GM18502 (cell line): ENCODE data around the gene TANGO6.
"Not testable (repeated sequence)": the region's sequence is repeated elsewhere in the genome, so short reads cannot be mapped to it uniquely, and the experiment has no call there.

Experiments used
- ATAC-seq: cut with Tn5 transposase; IDR thresholded peaks from one replicate; pipeline ENCODE4 v1.9.1; 2021; ENCODE audit warnings: mild to moderate bottlenecking; ENCODE audit not compliant: unreplicated experiment, poor library complexity

Gene TANGO6

DNA sequence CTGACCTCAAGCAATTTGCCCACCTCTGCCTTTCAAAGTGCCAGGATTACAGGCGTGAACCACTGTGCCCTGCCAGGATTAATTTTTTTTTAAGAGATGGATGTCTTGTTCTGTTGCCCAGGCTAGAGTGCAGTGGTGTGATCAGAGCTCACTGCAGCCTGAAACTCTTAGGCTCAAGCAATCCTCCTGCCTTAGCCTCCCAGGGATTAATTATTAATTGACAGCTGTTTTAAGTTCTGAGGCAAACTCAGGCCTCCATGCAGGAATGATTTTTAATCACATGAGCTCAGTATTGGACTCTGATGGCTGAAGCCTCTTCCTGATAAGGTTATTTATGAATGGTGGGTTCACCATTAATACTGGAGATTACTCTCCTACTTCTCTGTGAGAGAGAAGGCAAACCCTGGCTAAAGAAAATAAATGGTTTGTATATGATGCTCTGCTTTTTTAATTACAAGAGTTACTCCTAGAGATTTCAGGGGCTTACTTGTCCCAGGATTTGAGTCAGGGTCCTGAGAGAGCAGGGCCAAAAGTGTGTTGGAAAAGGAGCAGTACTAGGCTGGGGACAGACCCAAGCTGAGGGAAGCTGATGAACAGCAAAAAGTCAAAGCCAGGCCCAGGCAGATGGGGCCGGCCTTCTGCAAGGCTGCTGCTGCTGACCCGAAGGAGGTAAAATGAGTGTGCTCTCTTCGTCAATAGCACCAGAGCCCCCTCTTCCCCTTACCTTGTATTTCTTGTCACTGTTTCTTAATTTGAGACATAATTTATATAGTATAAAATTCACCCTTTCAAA is 205.2 kb downstream of the TANGO6 start:
- no peak for ATAC-seq

DNA sequence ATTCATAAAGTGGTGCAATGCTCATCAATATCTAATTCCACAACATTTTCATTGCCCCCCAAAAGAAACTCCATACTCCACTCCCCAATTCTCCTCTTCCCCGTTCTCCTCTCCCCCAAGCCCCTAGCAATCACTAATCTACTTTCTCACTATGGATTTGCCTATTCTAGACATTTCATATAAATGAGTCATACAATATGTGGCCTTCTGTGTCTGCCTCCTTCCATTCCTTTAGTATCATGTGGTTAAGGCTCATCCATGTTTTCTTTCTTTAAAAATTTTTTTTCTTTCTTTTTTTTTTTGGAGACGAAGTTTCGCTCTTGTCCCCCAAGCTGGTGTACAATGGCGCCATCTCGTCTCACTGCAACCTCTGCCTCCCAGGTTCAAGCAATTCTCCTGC is 205.8 kb downstream of the TANGO6 start:
- no peak for ATAC-seq

DNA sequence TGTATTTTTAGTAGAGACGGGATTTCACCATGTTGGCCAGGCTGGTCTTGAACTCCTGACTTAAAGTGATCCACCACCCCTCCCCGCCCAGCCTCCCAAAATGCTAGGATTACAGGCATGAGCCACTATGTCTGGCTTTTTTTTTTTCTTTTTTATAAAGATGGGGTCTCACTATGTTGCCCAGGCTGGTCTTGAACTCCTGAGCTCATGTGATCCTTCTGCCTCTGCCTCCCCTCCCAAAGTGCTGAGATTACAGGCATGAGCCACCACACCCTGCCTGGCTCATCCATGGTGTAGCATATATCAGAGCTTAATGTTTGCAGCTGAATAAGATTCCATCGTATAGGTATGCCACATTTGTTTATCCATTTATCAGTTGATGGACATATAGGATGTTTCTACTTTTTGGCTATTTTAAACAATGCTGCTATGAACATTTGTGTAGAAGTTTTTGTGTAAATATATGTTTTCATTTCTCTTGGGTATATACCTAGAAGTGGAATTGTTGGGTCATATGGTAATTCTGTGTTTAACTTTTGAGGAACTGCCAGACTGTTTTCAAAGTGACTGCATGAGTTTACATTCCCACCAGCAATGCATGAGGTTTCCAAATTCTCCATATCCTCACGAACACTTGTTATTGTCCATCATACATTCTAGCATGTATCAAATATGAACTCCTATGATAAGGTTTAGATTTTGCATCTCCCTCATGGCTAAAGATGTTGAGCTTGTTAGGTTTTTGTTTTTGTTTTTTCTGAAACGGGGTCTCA is 206.5 kb downstream of the TANGO6 start:
- ATAC-seq = no peak

DNA sequence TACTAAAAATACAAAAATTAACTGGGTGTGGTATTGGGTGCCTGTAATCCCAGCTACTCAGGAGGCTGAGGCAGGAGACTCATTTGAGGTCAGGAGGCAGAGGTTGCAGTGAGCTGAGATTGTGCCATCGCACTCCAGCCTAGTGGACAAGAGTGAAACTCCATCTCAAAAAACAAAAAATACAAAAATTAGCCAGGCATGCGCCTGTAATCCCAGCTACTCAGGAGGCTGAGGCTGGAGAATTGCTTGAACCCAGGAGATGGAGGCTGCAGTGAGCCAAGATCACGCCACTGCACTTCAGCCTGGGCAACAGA is 208.1 kb downstream of the TANGO6 start:
- not testable (repeated sequence) for ATAC-seq

DNA sequence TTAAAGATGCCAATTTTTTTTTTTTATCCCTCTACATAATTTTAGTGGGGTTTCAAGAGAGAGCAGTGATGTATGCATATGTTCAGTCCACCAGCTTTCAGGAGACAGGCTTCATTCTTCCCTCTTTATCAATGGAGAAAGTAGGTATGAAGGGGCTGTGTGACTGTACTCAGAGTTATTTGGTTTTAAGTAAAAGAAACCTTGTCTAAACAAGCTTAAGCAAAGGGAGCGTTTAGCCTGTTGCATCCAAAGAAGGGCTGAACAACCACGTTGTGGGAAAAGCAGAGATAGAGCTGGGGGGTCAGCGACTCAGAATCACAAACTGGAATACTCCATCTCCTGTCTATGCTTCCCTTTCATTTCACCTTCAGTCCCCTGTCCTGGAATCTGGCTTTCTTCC is 211.7 kb downstream of the TANGO6 start:
- ATAC-seq = no peak

DNA sequence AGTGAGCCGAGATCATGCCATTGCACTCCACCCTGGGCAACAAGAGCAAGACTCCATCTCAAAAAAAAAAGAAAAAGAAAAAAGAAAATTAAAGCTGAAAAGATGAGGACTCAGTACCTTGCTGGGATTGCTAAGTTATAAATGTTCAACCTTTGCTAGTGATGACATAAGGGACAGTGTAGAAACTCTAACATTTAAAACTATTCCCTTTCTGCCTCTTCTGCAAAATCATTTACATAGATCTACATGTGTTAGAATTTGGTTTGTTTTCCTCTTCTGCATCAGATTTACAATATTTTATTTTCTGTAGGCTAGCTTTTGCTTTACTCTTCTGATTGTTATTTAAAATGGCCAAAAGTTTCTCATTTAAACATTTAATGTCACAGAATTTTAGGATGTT is 212.6 kb downstream of the TANGO6 start:
- ATAC-seq = no peak

DNA sequence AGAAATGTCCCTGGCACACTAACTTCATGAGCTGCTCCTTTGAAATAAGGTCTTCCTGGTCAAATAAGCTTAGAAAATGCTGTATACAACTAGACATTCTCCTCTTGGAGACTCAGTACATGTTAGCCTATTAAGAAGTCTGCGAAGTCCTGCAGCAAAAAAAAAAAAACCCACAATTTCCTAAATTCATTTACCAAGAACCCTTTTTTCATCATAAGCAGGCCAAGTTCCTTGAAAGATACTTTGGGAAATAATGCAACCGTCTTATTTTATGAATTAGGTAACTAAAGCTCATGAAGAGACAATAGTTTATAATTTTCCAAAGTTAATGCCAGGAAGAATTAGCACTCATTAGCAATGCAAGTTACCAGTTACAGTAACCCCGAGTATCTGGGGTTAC is 213.1 kb downstream of the TANGO6 start:
- no peak for ATAC-seq

DNA sequence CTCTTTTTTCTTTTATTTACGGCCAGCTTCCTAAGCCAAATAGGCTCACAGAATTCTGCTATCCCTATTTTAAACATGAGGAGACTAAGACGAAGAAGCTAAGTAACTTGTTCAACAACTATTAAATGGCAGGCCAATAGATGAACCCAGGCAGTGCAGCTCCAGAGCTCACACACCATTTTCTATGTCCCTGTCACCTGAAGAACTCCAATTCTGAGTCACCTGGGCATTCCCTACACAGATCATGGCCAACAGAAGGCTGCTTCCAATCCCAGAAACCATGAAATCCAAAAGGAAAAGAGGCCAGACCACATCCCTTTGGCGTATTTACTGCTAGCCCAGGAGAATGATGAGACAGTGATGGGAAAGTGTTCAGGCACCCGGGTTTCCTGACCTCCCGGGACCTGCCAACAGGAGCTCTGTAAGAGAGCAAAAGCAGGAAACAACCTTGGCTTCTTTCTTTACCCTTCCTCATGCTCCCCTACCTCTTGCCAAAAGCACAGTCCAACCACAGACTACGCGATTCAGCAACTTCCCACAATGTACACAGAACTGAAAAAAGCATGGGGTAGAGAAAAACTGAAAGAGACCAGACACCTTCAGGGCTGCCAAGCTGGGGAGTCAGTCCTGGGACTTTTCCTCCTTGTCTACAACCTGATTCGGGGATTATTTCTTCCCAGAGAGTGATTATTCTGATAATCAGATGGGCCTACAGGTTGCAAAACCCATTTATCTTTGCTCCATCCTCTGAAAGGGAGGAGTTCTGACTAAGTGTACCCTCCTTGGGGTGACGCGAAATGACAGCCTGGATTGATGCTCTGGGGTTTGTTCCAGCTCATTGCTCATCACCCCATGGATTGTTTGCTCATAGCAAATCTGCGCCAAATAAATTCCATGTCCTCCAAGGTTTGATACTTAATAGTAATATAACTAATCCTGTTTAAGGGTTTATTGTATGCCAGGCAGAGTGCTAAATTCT is 214.4 kb downstream of the TANGO6 start:
- ATAC-seq = no peak

DNA sequence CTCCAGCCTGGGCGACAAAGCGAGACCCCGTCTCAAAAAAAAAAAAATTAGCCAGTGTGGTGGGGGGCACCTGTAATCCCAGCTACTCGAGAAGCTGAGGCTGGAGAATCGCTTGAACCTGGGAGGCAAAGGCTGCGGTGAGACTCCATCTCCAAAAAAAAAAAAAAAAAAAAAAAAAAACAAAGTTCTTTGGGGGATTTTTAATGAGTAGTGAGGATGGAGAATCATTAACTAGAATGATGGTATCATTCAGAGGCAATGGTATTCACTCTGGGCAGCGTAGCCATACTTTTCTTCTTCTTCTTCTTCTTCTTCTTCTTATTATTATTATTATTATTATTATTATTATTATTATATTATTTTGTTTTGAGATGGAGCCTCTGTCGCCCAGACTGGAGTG is 220.2 kb downstream of the TANGO6 start:
- not testable (repeated sequence) for ATAC-seq

DNA sequence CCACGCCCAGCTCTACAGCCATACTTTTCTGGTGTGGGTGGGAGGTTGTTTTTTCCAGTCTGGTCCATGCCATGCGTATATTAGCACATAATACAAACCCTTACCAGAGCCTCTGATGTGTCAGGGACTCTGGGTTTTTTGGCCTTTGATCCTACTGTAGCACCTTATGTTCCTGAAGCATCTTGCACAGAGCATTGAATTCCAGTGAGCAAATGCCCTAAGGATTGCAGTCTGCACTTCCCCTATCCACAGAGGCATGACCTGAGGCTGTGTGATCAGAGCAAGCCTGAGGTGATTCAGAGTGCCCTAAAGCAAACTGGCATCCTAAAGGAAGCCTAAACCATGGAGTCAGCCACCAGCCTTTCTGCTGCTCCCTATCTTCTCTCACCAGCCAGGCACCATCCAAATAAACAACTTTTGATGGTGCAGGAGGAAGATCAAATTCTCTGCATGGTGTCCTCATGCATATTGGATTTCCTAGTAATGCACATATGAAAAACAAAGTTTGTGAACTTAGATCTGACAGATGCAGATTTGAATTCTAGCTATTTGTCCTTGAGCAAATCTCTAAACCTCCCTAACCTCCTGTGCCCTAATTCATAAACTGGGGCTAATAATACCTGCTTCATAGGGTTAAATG is 220.9 kb downstream of the TANGO6 start:
- no peak for ATAC-seq

DNA sequence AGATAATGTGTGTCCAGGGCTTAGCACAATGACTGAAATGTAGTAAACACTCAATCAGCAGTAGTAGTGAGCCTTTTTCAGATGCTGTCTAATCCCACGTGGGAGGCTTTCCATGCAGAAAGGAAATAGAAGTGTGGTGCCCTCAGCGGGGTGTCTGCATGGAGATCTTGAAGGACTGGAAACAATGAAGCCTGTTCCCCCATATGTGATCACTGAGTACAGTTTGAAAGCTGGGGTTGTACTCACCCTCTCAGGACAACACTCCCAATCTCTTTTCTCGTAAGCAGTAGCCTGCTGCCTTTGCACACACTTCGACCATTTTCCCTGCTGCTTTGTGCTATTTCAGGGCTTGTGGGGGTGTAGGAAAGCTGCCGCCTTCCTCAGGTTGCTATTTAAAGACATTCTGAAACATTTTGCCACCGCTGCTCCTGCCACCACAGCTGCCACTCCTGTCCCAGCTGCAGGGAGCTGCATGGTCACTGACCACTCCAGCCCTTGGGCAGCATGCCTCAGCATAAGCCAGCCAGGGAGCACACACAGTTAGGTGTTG is 221.5 kb downstream of the TANGO6 start:
- ATAC-seq = no peak

DNA sequence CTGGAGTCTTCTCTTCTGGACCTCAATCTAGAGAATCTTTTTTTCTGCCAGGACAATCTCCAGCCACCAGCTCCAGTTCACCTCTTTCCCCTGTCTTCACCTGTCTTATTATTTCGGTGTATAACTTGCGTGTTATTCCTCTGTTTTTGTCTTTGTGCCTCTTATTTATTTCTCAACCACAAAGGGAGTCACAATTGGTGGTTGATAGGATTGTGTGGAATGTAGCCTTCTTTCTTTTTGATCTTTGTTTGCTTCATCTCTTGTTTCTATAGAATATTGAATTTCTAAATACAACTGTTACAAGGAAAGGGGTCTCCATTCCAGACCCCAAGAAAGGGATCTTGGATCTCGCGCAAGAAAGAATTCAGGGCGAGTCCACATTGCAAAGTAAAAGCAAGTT is 226.2 kb downstream of the TANGO6 start:
- no peak for ATAC-seq

DNA sequence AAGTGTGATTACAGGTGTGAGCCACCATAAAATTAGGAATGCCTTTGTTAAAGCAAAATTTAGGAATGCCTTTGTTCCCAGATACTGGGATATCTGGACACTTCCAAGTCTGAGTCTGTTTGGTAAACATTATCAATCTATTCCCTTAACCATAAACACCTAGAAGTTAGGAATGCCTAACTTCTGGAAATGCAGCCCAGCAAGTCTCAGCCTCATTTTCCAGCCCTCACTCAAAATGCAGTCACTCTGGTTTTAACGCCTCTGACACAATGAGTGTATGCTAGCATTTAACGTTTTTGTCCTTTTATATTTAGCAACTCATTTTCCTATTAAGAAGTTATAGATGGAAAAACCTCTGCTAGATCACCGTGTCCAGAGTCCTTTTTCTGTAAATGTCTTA is 227.7 kb downstream of the TANGO6 start:
- ATAC-seq = no peak

DNA sequence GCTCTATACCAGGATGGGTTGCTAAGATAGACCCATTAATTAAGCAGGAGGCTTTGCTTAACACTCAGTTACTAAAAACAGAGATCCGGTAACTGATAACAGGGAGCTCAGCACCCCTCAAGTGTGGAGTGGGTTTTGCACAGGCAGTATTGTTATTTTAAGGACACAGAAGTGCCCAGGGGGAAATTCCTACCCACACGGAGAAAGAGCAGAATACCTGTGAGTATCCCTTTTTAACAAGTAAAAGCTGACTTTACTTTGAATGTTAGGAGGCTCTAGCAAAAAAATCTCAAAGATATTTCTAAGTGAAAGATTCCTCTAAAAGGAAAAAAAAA is 229.3 kb downstream of the TANGO6 start:
- ATAC-seq = no peak

DNA sequence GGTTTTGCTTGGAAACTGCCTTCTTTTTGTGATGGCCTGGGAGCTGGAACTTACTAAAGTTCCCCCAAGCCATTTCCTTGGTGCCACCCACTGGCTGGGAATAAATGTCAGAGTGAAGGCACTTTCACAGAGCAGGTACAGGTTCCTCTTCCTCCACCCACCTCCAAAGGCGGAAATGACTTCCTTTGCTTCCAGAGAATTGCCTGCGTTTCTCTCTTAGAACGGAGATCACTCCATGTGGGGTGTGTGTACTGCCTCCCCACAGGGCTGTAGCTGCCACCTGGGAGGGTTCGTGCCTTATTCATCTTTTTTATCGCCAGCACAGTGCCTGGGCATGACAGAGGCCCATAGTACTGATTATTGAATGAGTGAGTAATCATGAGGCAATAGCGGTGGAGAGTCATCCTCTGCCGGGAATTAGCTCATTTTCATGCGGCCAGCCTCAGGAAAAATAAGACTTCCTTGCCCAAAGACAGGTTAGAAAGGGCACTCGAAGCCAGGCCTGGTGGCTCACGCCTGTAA is 229.9 kb downstream of the TANGO6 start:
- no peak for ATAC-seq

DNA sequence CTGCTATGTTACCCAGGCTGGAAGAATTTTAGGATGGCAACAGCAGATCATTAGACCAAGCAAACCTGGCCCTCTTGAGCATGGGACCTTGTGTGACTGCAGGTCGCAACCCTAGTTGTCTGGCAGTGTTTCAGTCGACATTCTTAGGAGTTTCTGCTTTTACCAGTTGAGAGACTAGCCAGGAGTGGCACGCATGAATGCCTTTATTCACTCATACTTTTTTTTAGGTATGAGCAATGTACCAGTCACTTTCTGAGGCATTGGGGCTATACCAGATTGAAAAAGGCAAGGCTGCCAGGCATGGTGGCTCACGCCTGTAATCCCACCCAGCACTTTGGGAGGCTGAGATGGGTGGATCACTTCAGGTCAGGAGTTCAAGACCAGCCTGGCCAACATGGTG is 233.9 kb downstream of the TANGO6 start:
- no peak for ATAC-seq

DNA sequence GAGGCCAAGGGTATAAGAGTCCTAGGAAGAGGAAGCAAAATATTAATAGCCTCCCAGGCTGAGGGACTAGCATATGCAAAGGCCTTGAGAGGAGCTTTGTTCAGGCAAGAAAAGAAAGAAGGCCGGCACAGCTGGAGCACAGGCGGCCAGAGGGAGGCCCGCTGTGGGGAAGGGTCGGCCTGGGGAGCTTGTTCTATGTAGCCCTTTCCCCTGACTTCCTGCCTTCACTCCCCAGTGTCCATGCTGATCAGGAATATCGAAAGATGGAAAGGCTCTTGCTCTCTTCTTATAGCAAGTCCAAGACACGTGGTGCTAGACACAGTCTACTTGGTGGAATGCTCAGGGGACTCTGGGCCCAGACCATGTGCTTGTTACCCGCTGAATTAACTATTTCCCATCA is 234.7 kb downstream of the TANGO6 start:
- no peak for ATAC-seq

DNA sequence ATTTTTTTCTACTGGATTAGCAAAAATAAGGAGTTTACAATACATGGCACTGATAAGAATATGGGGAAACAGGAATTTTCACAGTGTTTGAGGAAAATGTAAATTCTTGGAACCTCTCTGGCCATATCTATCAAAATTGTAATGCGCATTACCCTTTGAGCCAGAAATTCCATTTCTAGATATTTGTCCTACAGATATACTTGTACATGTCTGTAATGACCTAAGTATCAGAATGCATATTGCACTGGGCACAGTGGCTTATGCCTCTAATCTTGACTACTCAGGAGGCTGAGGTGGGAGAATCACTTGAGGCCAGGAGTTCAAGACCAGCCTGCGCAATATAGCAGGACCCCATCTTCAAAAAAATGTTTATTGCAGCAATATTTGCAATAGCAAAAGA is 236.4 kb downstream of the TANGO6 start:
- no peak for ATAC-seq

DNA sequence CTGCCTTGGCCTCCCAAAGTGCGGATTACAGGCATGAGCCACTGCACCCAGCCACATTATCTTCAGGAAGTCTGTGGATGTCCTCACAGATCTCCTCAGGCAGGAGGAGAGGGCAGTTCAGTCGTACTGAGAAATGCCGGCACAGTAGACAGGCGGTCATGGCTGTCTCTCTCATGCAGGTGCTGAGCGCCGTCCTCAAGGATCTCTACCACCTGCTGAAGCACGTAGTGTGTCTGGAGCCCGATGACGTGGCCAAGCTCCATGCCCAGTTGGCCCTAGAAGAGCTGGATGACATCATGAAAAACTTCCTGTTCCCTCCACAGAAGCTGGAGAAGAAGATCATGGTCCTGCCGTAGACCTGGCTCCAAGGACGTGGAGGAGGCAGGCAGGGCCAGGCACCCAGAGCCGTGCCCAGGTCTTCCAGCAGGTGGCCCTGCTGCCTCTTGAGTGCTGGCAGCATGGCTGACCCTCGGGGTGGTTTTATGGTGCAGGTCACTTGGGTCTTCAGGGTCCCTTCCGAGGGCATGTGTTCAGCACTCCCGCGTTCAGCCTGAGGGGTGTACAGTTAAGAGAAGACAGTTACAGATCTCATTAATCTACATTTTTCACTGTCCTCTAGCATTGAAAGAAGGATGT is 240.1 kb downstream of the TANGO6 start:
- ATAC-seq = no peak

DNA sequence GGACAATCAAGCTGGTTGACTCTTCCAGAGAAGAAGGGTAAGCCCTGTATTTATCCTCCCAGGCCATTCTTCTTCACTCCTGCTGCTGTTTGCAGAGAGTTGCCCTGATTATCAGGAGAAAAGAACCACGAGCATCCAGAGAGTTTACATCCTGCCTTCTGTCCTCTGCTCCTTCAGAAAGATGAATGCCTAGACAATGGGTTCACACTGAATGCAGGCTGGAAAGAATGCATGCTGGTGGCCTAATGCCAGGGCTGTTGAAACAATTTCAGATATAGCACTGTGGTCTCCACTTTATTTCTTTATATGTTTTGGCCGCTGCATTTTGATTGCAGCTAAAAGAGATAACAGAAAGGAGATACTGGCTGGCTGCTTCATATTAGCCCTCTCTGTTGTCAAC is 241.0 kb downstream of the TANGO6 start:
- ATAC-seq = no peak
